CD8-positive, alpha-beta memory T cell (primary cell): ENCODE results near the gene EXT2. TPM values are rescaled to one million over a fixed set of nuclear protein-coding genes. Genes with fewer than 3 reads are reported as not detected.
A peak's percentile ranks its signal among the peaks of the same experiment; 100 is the strongest.

Experiments used
- CTCF ChIA-PET: fragments of 350-600 bp; sonication (Branson Sonifier 250); formaldehyde crosslinking; loops from one replicate; lab custom pipeline; 2021; ENCODE audit warnings: antibody characterized with exemption; lab: Charles Lee
- POLR2A ChIA-PET: fragments of 350-600 bp; sonication (Branson Sonifier 250); formaldehyde crosslinking; loops from one replicate; lab custom pipeline; 2021; ENCODE audit warnings: antibody characterized with exemption; lab: Charles Lee
- DNase-seq, 5 donors: peaks; one replicate each; pipeline versions ENCODE4 v3.0.0 to v3.0.0-alpha.2; 2020 to 2022; ENCODE audit warnings: mixed read lengths in 1 of 5
- H3K27ac ChIP-seq: one replicate; pipeline ENCODE4 v1.7.0; 2013; ENCODE audit warnings: low read depth, mild to moderate bottlenecking, low read length, moderate library complexity
- H3K27me3 ChIP-seq: 2 replicates; pipeline ENCODE4 v1.7.0; 2013; ENCODE audit warnings: low read length, mild to moderate bottlenecking; ENCODE audit not compliant: insufficient read depth, poor library complexity, severe bottlenecking
- H3K36me3 ChIP-seq: 2 replicates; pipeline ENCODE4 v1.7.0; 2013; ENCODE audit warnings: mild to moderate bottlenecking, low read length, moderate library complexity; ENCODE audit not compliant: insufficient read depth
- H3K4me1 ChIP-seq: 2 replicates; pipeline ENCODE4 v1.7.0; 2013; ENCODE audit warnings: mild to moderate bottlenecking, low read length, moderate library complexity; ENCODE audit not compliant: insufficient read depth
- H3K4me3 ChIP-seq: 2 replicates; pipeline ENCODE4 v1.7.0; 2013; ENCODE audit warnings: mild to moderate bottlenecking, low read length
- H3K9me3 ChIP-seq: 2 replicates; pipeline ENCODE4 v1.7.0; 2013; ENCODE audit warnings: mild to moderate bottlenecking, low read length
- H3K27ac Mint-ChIP-seq, 8 donors: one replicate each; pipeline ENCODE4 v1.8.0; 2020 to 2021; ENCODE audit warnings: mixed read lengths in 8 of 8, mild to moderate bottlenecking in 6 of 8, inconsistent platforms in 3 of 8, moderate library complexity in 3 of 8
- H3K27me3 Mint-ChIP-seq, 2 donors: one replicate each; pipeline ENCODE4 v1.8.0; 2020 to 2021; ENCODE audit warnings: mixed read lengths in 2 of 2, mild to moderate bottlenecking in 1 of 2, moderate library complexity in 1 of 2
- H3K36me3 Mint-ChIP-seq, 3 donors: one replicate each; pipeline ENCODE4 v1.8.0; 2020 to 2021; ENCODE audit warnings: mixed read lengths in 3 of 3, inconsistent platforms in 1 of 3, mild to moderate bottlenecking in 1 of 3
- H3K4me1 Mint-ChIP-seq, 3 donors: one replicate each; pipeline ENCODE4 v1.8.0; 2020 to 2021; ENCODE audit warnings: mixed read lengths in 3 of 3, inconsistent platforms in 1 of 3, mild to moderate bottlenecking in 1 of 3
- H3K4me3 Mint-ChIP-seq, 7 donors: one replicate each; pipeline ENCODE4 v1.8.0; 2020 to 2021; ENCODE audit warnings: mixed read lengths in 7 of 7, mild to moderate bottlenecking in 6 of 7, moderate library complexity in 4 of 7, inconsistent platforms in 2 of 7
- H3K9me3 Mint-ChIP-seq, 5 donors: one replicate each; pipeline ENCODE4 v1.8.0; 2020 to 2022; ENCODE audit warnings: mixed read lengths in 5 of 5, mild to moderate bottlenecking in 3 of 5, moderate library complexity in 2 of 5, inconsistent platforms in 1 of 5
- polyA plus RNA-seq: library from polyadenylated mRNA; unstranded; fragments of 300-500 nt; fragmentation: Illumina TruSeq; gene quantifications from one replicate; pipeline ENCODE4 v1.2.3, GENCODE V29; 2021
- total RNA-seq, 2 experiments: library from RNA; stranded (reverse); gene quantifications; one replicate each; pipeline ENCODE4 v1.2.3, GENCODE V29; 2021

The EXT2 gene
- total and polyA plus RNA-seq, 3 experiments from 2014 or later, result 37.4 to 46.6 (median 38.5) TPM

GRCh38 chr11:44174842-44175241 is 79.4 kb downstream of the EXT2 start:
- Mint-ChIP-seq H3K27ac (peak overlapping the region in 1 of 8 donors; percentile 37), H3K36me3 (peaks cover 6 to 37% (median 13%) of the 10 kb centered on the region in 3 donors), H3K4me3 (no peak overlapping the region), H3K27me3 (no peaks in the 10 kb centered on the region), H3K9me3 (no peaks in the 10 kb centered on the region), H3K4me1 (peaks cover 3 to 19% (median 4%) of the 10 kb centered on the region in 3 donors)
- Histone ChIP-seq H3K27me3 (no peaks in the 10 kb centered on the region), H3K27ac (no peak overlapping the region), H3K9me3 (no peaks in the 10 kb centered on the region), H3K4me3 (no peak overlapping the region), H3K4me1 (no peaks in the 10 kb centered on the region), H3K36me3 (peaks cover 5% of the 10 kb centered on the region)
- DNase-seq, result no peak
- ChIA-PET CTCF (no interaction called here), POLR2A (no interaction called here)

GRCh38 chr11:44176546-44177213 is 81.2 kb downstream of the EXT2 start:
- Histone ChIP-seq H3K27ac (no peak overlapping the region), H3K9me3 (no peaks in the 10 kb centered on the region), H3K36me3 (peaks cover 5% of the 10 kb centered on the region), H3K4me1 (no peaks in the 10 kb centered on the region), H3K27me3 (no peaks in the 10 kb centered on the region), H3K4me3 (no peak overlapping the region)
- no peaks in the 10 kb centered on the region for H3K27me3 Mint-ChIP-seq
- peaks cover 3 to 19% (median 4%) of the 10 kb centered on the region in 3 donors for H3K4me1 Mint-ChIP-seq
- no peak overlapping the region for H3K4me3 Mint-ChIP-seq
- peaks cover 6 to 37% (median 16%) of the 10 kb centered on the region in 3 donors for H3K36me3 Mint-ChIP-seq
- POLR2A ChIA-PET, result no interaction called here
- CTCF ChIA-PET, result no interaction called here
- no peak for DNase-seq
- no peaks in the 10 kb centered on the region for H3K9me3 Mint-ChIP-seq
- no peak overlapping the region for H3K27ac Mint-ChIP-seq

GRCh38 chr11:44177905-44178304 is 82.4 kb downstream of the EXT2 start:
- Mint-ChIP-seq H3K4me1 (peaks cover 4 to 19% (median 5%) of the 10 kb centered on the region in 3 donors), H3K27me3 (no peaks in the 10 kb centered on the region), H3K36me3 (peaks cover 4 to 26% (median 16%) of the 10 kb centered on the region in 3 donors), H3K9me3 (no peaks in the 10 kb centered on the region), H3K27ac (peak overlapping the region in 1 of 8 donors; percentile 18), H3K4me3 (no peak overlapping the region)
- Histone ChIP-seq H3K27me3 (no peaks in the 10 kb centered on the region), H3K36me3 (peaks cover 2% of the 10 kb centered on the region), H3K27ac (no peak overlapping the region), H3K9me3 (no peaks in the 10 kb centered on the region), H3K4me1 (no peaks in the 10 kb centered on the region), H3K4me3 (no peak overlapping the region)
- no peak for DNase-seq
- ChIA-PET CTCF (interaction anchor here (1.3 kb wide), 1 partner anchor 12 kb away, joined by 3 read pairs; no protein-coding TSS in a partner anchor), POLR2A (no interaction called here)

GRCh38 chr11:44178381-44178780 is 82.9 kb downstream of the EXT2 start:
- H3K9me3 ChIP-seq, result no peaks in the 10 kb centered on the region
- H3K36me3 Mint-ChIP-seq, result peaks cover 0 to 23% (median 16%) of the 10 kb centered on the region in 3 donors
- H3K4me1 ChIP-seq, result no peaks in the 10 kb centered on the region
- DNase-seq, result no peak
- H3K4me1 Mint-ChIP-seq, result peaks cover 4 to 19% (median 5%) of the 10 kb centered on the region in 3 donors
- no peaks in the 10 kb centered on the region for H3K27me3 ChIP-seq
- ChIA-PET POLR2A (no interaction called here), CTCF (interaction anchor here (1.3 kb wide), 1 partner anchor 12 kb away, joined by 3 read pairs; no protein-coding TSS in a partner anchor)
- no peak overlapping the region for H3K4me3 ChIP-seq
- no peaks in the 10 kb centered on the region for H3K36me3 ChIP-seq
- H3K27ac Mint-ChIP-seq, result no peak overlapping the region
- no peaks in the 10 kb centered on the region for H3K9me3 Mint-ChIP-seq
- no peak overlapping the region for H3K27ac ChIP-seq
- H3K27me3 Mint-ChIP-seq, result no peaks in the 10 kb centered on the region
- no peak overlapping the region for H3K4me3 Mint-ChIP-seq

GRCh38 chr11:44179173-44179572 is 83.7 kb downstream of the EXT2 start:
- H3K9me3 ChIP-seq, result no peaks in the 10 kb centered on the region
- H3K9me3 Mint-ChIP-seq, result no peaks in the 10 kb centered on the region
- H3K27me3 Mint-ChIP-seq, result no peaks in the 10 kb centered on the region
- no peaks in the 10 kb centered on the region for H3K27me3 ChIP-seq
- peak overlapping the region in 1 of 8 donors; percentile 36 for H3K27ac Mint-ChIP-seq
- DNase-seq, result no peak
- ChIA-PET POLR2A (no interaction called here), CTCF (interaction anchor here (0.7 kb wide), 1 partner anchor 9 kb away, joined by 3 read pairs; no protein-coding TSS in a partner anchor)
- peaks cover 0 to 19% (median 18%) of the 10 kb centered on the region in 3 donors for H3K36me3 Mint-ChIP-seq
- no peaks in the 10 kb centered on the region for H3K4me1 ChIP-seq
- H3K36me3 ChIP-seq, result no peaks in the 10 kb centered on the region
- no peak overlapping the region for H3K27ac ChIP-seq
- H3K4me1 Mint-ChIP-seq, result peaks cover 5 to 19% (median 7%) of the 10 kb centered on the region in 3 donors
- H3K4me3 ChIP-seq, result no peak overlapping the region
- no peak overlapping the region for H3K4me3 Mint-ChIP-seq

- Histone ChIP-seq H3K36me3 (no peaks in the 10 kb centered on the region), H3K9me3 (no peaks in the 10 kb centered on the region), H3K27ac (no peak overlapping the region), H3K4me1 (no peaks in the 10 kb centered on the region), H3K27me3 (no peaks in the 10 kb centered on the region), H3K4me3 (no peak overlapping the region)
- Mint-ChIP-seq H3K4me3 (no peak overlapping the region), H3K36me3 (peaks cover 0 to 18% (median 16%) of the 10 kb centered on the region in 3 donors), H3K4me1 (peaks cover 2 to 12% (median 11%) of the 10 kb centered on the region in 3 donors), H3K27me3 (no peaks in the 10 kb centered on the region), H3K27ac (no peak overlapping the region), H3K9me3 (no peaks in the 10 kb centered on the region)
- ChIA-PET CTCF (no interaction called here), POLR2A (no interaction called here)
- DNase-seq, result no peak
Observed at GRCh38 chr11:44180107-44180506, 84.6 kb downstream of the EXT2 start.

GRCh38 chr11:44185522-44185921 is 90.0 kb downstream of the EXT2 start:
- no peak overlapping the region for H3K27ac Mint-ChIP-seq
- H3K4me1 ChIP-seq, result no peaks in the 10 kb centered on the region

GRCh38 chr11:44186321-44186930 is 90.9 kb downstream of the EXT2 start:
- no peaks in the 10 kb centered on the region for H3K4me1 ChIP-seq
- POLR2A ChIA-PET, result no interaction called here
- Mint-ChIP-seq H3K9me3 (peaks cover 9 to 19% (median 18%) of the 10 kb centered on the region in 5 donors), H3K36me3 (peaks cover 27 to 37% (median 35%) of the 10 kb centered on the region in 3 donors), H3K27ac (no peak overlapping the region), H3K4me3 (no peak overlapping the region), H3K4me1 (peaks cover 8 to 24% (median 13%) of the 10 kb centered on the region in 3 donors), H3K27me3 (no peaks in the 10 kb centered on the region)
- no peak overlapping the region for H3K27ac ChIP-seq
- H3K27me3 ChIP-seq, result no peaks in the 10 kb centered on the region
- H3K36me3 ChIP-seq, result peaks cover 7% of the 10 kb centered on the region
- CTCF ChIA-PET, result interaction anchor here (1.6 kb wide), 1 partner anchor 91 kb away, joined by 3 read pairs; the partner anchor contains the start of gene EXT2
- DNase-seq, result no peak
- H3K9me3 ChIP-seq, result peaks cover 10% of the 10 kb centered on the region
- H3K4me3 ChIP-seq, result no peak overlapping the region

More at GRCh38 chr11:44185522-44185921, 90.0 kb downstream of the EXT2 start:
- H3K9me3 ChIP-seq, result peaks cover 10% of the 10 kb centered on the region
- H3K27me3 ChIP-seq, result no peaks in the 10 kb centered on the region
- Mint-ChIP-seq H3K27me3 (no peaks in the 10 kb centered on the region), H3K4me3 (no peak overlapping the region), H3K9me3 (peaks cover 9 to 19% (median 18%) of the 10 kb centered on the region in 5 donors), H3K4me1 (peaks cover 8 to 18% (median 8%) of the 10 kb centered on the region in 3 donors), H3K36me3 (peaks cover 28 to 37% (median 36%) of the 10 kb centered on the region in 3 donors)
- CTCF ChIA-PET, result interaction anchor here (1.6 kb wide), 1 partner anchor 90 kb away, joined by 3 read pairs; the partner anchor contains the start of gene EXT2
- H3K4me3 ChIP-seq, result no peak overlapping the region
- peaks cover 7% of the 10 kb centered on the region for H3K36me3 ChIP-seq
- POLR2A ChIA-PET, result no interaction called here
- H3K27ac ChIP-seq, result no peak overlapping the region
- DNase-seq, result no peak
